Lower leg skin (tissue), 4 donors: ENCODE data around the gene C1QTNF8. TPM values are rescaled to one million over a fixed set of nuclear protein-coding genes. Genes with fewer than 3 reads are reported as not detected.

Experiments used
- DNase-seq, 2 donors: peaks; one replicate each; pipeline ENCODE4 v3.0.0-alpha.2; 2019; ENCODE audit warnings: low spot score in 2 of 2
- H3K4me3 ChIP-seq: fragments of 200-600 bp; sonication (generic); 2 replicates; pipeline ENCODE4 v1.5.1; 2017; ENCODE audit warnings: mild to moderate bottlenecking, low read depth; ENCODE audit not compliant: poor library complexity, severe bottlenecking
- POLR2A ChIP-seq, 2 donors: fragments of 450-650 bp; IDR thresholded peaks; one replicate each; pipeline ENCODE4 v1.6.1; 2016 to 2017; ENCODE audit warnings: antibody characterized with exemption in 2 of 2, mild to moderate bottlenecking in 1 of 2, moderate library complexity in 1 of 2
- WGBS, 2 donors: methylation state at CpG; one replicate each; pipeline ENCODE4 v1.1.5; 2018; 5-methylcytosine and 5-hydroxymethylcytosine counted together
- intact Hi-C: fragments of 100-400 bp; cut with DNase I; formaldehyde crosslinking; loops from one replicate; pipeline ENCODE4 v1.15.0; 2023; ENCODE audit warnings: low total_unique reads
- total RNA-seq, 4 donors: library from RNA; depleted of rRNA; stranded (reverse); fragments of >200 nt; gene quantifications; one replicate each; pipeline ENCODE4 v1.1.0, GENCODE V29; 2016
- TF ChIP-seq, protein P1 (sequence below), 3 donors: fragments of 450-650 bp; IDR thresholded peaks; one replicate each; pipeline ENCODE4 v1.5.1; 2016; ENCODE audit warnings: antibody characterized with exemption in 3 of 3, mild to moderate bottlenecking in 3 of 3, moderate library complexity in 2 of 3

The C1QTNF8 gene
- total RNA-seq, 4 donors from 2014 or later: not detected

- WGBS, 2 donors: 67 to 81% methylated on average over 19 to 22 of the region's 22 CpGs
- H3K4me3 ChIP-seq: no peak overlapping the region
- intact Hi-C loops: no loop called here
- TF ChIP-seq, protein P1, sequence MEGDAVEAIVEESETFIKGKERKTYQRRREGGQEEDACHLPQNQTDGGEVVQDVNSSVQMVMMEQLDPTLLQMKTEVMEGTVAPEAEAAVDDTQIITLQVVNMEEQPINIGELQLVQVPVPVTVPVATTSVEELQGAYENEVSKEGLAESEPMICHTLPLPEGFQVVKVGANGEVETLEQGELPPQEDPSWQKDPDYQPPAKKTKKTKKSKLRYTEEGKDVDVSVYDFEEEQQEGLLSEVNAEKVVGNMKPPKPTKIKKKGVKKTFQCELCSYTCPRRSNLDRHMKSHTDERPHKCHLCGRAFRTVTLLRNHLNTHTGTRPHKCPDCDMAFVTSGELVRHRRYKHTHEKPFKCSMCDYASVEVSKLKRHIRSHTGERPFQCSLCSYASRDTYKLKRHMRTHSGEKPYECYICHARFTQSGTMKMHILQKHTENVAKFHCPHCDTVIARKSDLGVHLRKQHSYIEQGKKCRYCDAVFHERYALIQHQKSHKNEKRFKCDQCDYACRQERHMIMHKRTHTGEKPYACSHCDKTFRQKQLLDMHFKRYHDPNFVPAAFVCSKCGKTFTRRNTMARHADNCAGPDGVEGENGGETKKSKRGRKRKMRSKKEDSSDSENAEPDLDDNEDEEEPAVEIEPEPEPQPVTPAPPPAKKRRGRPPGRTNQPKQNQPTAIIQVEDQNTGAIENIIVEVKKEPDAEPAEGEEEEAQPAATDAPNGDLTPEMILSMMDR (IDR thresholded peaks at IDR 0.05): no peak
- no peak for TF ChIP-seq POLR2A (IDR thresholded peaks at IDR 0.05)
- no peak for DNase-seq
Observed at GRCh38 chr16:1081734-1082265, 14.2 kb downstream of the C1QTNF8 start.

DNA sequence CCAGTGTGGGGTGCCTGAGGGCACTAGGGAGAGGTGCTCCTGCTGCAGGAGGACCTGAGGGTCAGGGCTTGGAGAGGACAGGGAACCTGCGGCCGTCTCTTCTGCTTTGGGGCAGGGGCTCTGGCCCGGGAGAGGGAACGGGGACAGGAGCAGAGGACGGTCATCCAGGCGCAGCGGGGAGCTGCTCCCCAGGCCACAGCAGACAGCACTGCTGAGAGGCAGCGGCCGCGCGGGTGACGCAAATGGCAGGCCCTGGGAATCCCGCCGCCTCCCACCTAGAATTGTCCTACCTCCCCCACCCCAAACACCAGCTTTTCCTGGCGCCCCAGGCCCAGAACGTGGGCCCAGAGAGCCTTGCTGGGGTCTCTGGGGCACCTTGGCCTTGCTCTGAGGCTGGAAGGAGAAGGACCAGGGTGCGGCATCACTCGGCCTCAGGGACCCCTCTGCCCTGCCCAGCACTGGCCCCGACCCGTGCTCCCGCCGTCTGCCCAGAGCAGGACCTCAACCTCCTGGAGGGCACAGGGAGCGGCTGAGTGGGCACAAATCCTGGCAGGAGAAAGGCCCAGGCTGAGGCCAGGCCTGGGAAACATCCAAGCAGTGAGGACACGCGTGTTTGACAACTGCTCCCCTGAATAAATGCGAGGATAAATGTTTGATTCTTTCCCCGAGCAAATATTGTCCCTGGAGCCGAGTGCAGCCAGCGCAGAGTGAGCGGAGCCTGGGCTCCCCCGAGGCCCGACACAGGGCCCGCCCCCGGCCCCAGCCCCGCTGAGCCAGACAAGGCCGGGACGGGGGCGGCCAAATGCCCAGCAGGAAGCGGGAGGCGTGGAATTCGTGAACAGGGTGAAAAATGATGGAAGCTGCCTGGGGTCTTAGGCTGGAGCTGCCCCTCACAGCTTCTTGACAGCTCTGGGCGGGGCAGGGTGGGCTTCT, 15.0 kb downstream of the C1QTNF8 start:
- 50 to 55% methylated on average over 16 to 37 of the region's 42 CpGs for WGBS, 2 donors
- H3K4me3 ChIP-seq: no peak overlapping the region
- intact Hi-C loops: no loop called here
- DNase-seq: no peak
- TF ChIP-seq POLR2A (IDR thresholded peaks at IDR 0.05): no peak
- TF ChIP-seq, protein P1 (IDR thresholded peaks at IDR 0.05): no peak

- TF ChIP-seq, protein P1 (IDR thresholded peaks at IDR 0.05): no peak
- no peak for TF ChIP-seq POLR2A (IDR thresholded peaks at IDR 0.05)
- no peak for DNase-seq
Observed at GRCh38 chr16:1079786-1080525, 16.1 kb downstream of the C1QTNF8 start.

DNA sequence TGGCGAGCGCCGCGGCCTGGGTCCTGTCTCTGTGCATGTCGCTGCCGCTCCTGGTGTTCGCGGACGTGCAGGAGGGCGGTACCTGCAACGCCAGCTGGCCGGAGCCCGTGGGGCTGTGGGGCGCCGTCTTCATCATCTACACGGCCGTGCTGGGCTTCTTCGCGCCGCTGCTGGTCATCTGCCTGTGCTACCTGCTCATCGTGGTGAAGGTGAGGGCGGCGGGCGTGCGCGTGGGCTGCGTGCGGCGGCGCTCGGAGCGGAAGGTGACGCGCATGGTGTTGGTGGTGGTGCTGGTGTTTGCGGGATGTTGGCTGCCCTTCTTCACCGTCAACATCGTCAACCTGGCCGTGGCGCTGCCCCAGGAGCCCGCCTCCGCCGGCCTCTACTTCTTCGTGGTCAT, 16.7 kb downstream of the C1QTNF8 start:
- 93 to 97% methylated on average over 43 of the region's 43 CpGs for WGBS, 2 donors
- no peak overlapping the region for H3K4me3 ChIP-seq
- TF ChIP-seq, protein P1 (IDR thresholded peaks at IDR 0.05): no peak
- no peak for TF ChIP-seq POLR2A (IDR thresholded peaks at IDR 0.05)
- intact Hi-C loops: no loop called here
- no peak for DNase-seq

More at GRCh38 chr16:1079786-1080525, 16.1 kb downstream of the C1QTNF8 start:
- H3K4me3 ChIP-seq: no peak overlapping the region
- intact Hi-C loops: no loop called here
- 80 to 91% methylated on average over 36 to 39 of the region's 45 CpGs for whole genome bisulfite sequencing, 2 donors

DNA sequence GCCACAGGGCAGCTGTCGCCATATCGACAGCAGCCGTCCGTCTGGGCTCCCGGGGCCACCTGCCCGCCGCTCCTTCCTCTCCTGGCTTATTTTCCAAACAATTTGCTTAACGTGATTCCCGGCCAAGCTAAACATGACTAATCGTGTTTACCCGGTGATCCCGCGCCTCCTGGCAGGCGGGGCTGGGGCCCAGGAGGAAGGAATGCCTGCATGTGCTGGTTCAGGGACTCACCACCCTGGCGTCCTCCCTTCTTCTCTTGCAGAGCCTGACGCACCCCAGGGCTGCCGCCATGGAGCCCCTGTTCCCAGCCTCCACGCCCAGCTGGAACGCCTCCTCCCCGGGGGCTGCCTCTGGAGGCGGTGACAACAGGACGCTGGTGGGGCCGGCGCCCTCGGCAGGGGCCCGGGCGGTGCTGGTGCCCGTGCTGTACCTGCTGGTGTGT, 17.4 kb downstream of the C1QTNF8 start:
- intact Hi-C loops: no loop called here
- no peak overlapping the region for H3K4me3 ChIP-seq
- 35 to 51% methylated on average over 7 to 28 of the region's 28 CpGs for WGBS, 2 donors
- TF ChIP-seq, protein P1 (IDR thresholded peaks at IDR 0.05): no peak
- no peak for TF ChIP-seq POLR2A (IDR thresholded peaks at IDR 0.05)
- peak in 1 of 2 donors; percentile 49 for DNase-seq
